ENCODE data around the gene CDCA5.

CDCA5 gene

DNA sequence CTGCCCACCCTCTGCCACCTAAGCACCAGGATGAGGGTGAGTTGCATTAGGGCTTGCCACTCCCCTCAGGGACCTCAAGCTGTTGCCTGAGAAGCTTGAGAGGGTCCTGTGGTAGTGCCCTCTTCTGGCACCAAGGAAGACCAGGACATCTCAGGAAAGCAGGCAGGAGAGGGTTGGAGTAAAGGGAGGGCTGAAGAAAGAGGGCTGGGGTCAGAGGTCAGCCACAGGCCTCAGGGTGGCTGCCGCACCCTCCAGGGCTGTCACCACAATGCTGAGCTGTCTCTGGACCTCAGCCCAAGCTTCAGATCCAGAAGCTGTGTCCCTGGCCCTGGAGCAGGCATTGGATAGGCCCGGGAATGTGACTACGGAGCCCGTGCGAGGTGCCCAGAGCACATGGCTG, 38.8 kb downstream of the CDCA5 start:
- Histone ChIP-seq H3K27ac (no peak overlapping the region), H3K9me3 (no peaks in the 10 kb centered on the region), H3K27me3 (no peaks in the 10 kb centered on the region), H3K36me3 (peaks cover 5 to 25% (median 7%) of the 10 kb centered on the region in 3 donors), H3K4me1 (peaks cover 0 to 44% (median 28%) of the 10 kb centered on the region in 4 donors), H3K4me3 (no peak overlapping the region)
- DNase-seq: no peak
- no peak for TF ChIP-seq CTCF (IDR thresholded peaks at IDR 0.05)
- intact Hi-C loops (cut with DNase I; ENCODE audit: low total_unique reads): no loop called here

- Histone ChIP-seq H3K27me3 (no peaks in the 10 kb centered on the region), H3K36me3 (peaks cover 5 to 36% (median 7%) of the 10 kb centered on the region in 3 donors), H3K4me3 (no peak overlapping the region), H3K4me1 (peaks cover 0 to 47% (median 29%) of the 10 kb centered on the region in 4 donors), H3K9me3 (no peaks in the 10 kb centered on the region), H3K27ac (no peak overlapping the region)
- no peak for TF ChIP-seq CTCF (IDR thresholded peaks at IDR 0.05)
- peak; percentile 69 to 72 for DNase-seq
- intact Hi-C loops (cut with DNase I; ENCODE audit: low total_unique reads): no loop called here
Observed at GRCh38 chr11:65043881-65044501, 39.8 kb downstream of the CDCA5 start.

DNA sequence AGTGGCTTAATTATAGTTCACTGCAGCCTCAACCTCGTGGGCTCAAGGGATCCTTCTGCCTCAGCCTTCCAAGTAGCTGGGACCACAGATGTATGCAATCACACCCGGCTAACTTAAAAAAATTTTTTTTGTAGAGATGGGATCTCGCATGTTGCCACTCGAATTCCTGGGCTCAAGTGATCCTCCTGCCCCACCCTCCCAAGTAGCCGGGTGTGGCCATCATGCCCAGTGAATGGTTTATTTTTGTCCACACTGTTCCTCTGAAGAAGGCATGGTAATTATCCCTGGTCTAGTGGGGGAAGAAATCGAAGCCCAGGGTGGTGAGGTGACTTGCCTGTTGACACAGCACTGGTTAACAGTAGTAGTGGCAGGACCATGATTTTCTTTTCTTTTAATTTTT, 40.9 kb downstream of the CDCA5 start:
- no peak for DNase-seq
- no peak for TF ChIP-seq CTCF (IDR thresholded peaks at IDR 0.05)
- no peak overlapping the region for H3K4me3 ChIP-seq
- H3K9me3 ChIP-seq: no peaks in the 10 kb centered on the region
- H3K36me3 ChIP-seq: peaks cover 13 to 47% (median 15%) of the 10 kb centered on the region in 3 donors
- intact Hi-C loops (cut with DNase I; ENCODE audit: low total_unique reads): no loop called here
- peaks cover 0 to 44% (median 27%) of the 10 kb centered on the region in 4 donors for H3K4me1 ChIP-seq
- H3K27me3 ChIP-seq: no peaks in the 10 kb centered on the region
- no peak overlapping the region for H3K27ac ChIP-seq

DNA sequence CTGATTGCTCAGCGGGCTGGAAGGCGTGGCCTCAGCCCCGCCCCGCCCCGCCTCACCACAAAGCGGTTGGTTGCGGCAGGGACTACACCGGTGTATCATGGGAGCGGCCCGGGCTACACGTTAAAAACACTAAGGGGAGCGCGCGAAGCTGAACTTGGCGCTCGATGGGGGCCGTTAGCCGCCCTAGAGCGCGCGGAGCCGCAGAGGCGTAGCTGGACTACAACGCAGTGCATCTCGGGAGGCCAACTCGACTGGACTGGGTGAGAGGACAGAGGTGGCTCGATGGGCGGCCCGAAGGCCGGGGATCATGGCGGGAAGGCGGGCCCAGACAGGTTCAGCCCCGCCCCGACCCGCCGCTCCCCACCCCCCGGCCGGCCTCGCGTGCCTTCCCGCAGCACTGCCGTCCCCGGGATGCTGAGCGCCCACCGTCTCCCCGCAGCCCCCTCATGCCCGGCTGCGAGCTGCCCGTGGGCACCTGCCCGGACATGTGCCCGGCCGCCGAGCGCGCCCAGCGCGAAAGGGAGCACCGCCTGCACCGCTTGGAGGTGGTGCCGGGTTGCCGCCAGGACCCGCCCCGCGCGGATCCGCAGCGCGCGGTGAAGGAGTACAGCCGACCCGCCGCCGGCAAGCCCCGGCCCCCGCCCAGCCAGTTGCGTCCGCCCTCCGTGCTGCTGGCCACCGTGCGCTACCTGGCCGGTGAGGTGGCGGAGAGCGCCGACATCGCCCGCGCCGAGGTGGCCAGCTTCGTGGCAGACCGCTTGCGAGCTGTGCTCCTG, 42.8 kb downstream of the CDCA5 start, which contains the start of gene SAC3D1:
Gene SAC3D1, plus strand, starts transcription at position 364 of the 776 bp plus-strand sequence. Its CDS starts 83 bp downstream, at position 447.
- Histone ChIP-seq H3K4me1 (peaks cover 0 to 29% (median 20%) of the 10 kb centered on the region in 4 donors), H3K36me3 (peaks cover 19 to 62% (median 26%) of the 10 kb centered on the region in 3 donors), H3K27me3 (no peaks in the 10 kb centered on the region), H3K9me3 (no peaks in the 10 kb centered on the region), H3K27ac (peak within 1 kb of the TSS; percentile 87 to 92), H3K4me3 (peak within 1 kb of the TSS; percentile 70 to 82)
- DNase-seq: peak; percentile 91 to 93
- peak in 1 of 2 experiments; percentile 8 for TF ChIP-seq CTCF (IDR thresholded peaks at IDR 0.05)
- intact Hi-C loops (cut with DNase I; ENCODE audit: low total_unique reads): no loop called here

GRCh38 chr11:65040520-65040846, 43.4 kb downstream of the CDCA5 start:
- peak overlapping the region; percentile 70 to 82 for H3K4me3 ChIP-seq
- peaks cover 0 to 29% (median 18%) of the 10 kb centered on the region in 4 donors for H3K4me1 ChIP-seq
- no peaks in the 10 kb centered on the region for H3K9me3 ChIP-seq
- H3K27ac ChIP-seq: peak overlapping the region; percentile 87 to 92
- TF ChIP-seq CTCF (IDR thresholded peaks at IDR 0.05): no peak
- intact Hi-C loops (cut with DNase I; ENCODE audit: low total_unique reads): no loop called here
- no peak for DNase-seq
- peaks cover 24 to 62% (median 31%) of the 10 kb centered on the region in 3 donors for H3K36me3 ChIP-seq
- H3K27me3 ChIP-seq: no peaks in the 10 kb centered on the region

All from tibial artery (tissue), 4 donors.